Right lobe of liver (tissue), 4 donors: ENCODE measurements around the gene R3HDM2.

Source experiments
- CTCF ChIP-seq, 4 donors: fragments of 200-600 bp in 3 of 4; fragments of 450-650 bp in 1 of 4; IDR thresholded peaks; one replicate each; pipeline versions ENCODE4 v1.5.1 to v1.8.0; 2016 to 2022; ENCODE audit warnings: antibody characterized with exemption in 4 of 4, mild to moderate bottlenecking in 2 of 4
- POLR2A ChIP-seq: fragments of 450-650 bp; IDR thresholded peaks from one replicate; pipeline ENCODE4 v1.6.1; 2017; ENCODE audit warnings: antibody characterized with exemption, mild to moderate bottlenecking
- donor health status: DM: no; HTN: no; CAD: no.
- donor health status: DM: no; HTN: no; CAD: no.
- donor health status: DM: no; HTN: yes; CAD: no.

- TF ChIP-seq CTCF (IDR thresholded peaks at IDR 0.05) (no peak), POLR2A (no peak)
These were observed 183.8 kb downstream of the R3HDM2 start for GRCh38 chr12:57247041-57247440.
